Thoracic aorta (tissue), 2 donors: ENCODE data around the gene PEX11B. TPM values are rescaled to one million over a fixed set of nuclear protein-coding genes. Genes with fewer than 3 reads are reported as not detected.

Experiments
- ATAC-seq: fragments of 150-250 bp; one replicate; pipeline ENCODE4 v1.8.0; 2017; ENCODE audit warnings: low read depth; ENCODE audit not compliant: insufficient number of reproducible peaks, low FRiP score
- DNase-seq: peaks from one replicate; pipeline ENCODE4 v3.0.0-alpha.2; 2020; ENCODE audit warnings: low spot score
- H3K27ac ChIP-seq, 2 donors: fragments of 200-600 bp; sonication (generic); 1 replicate in 1 of 2; 2 replicates in 1 of 2; pipeline ENCODE4 v1.5.1; 2016; ENCODE audit warnings: mild to moderate bottlenecking in 2 of 2, moderate library complexity in 2 of 2
- H3K27me3 ChIP-seq: fragments of 200-600 bp; sonication (generic); replicated peaks from 2 replicates; pipeline ENCODE4 v1.6.0; 2016; ENCODE audit warnings: mild to moderate bottlenecking; ENCODE audit not compliant: insufficient read depth
- H3K36me3 ChIP-seq: fragments of 200-600 bp; sonication (generic); one replicate; pipeline ENCODE4 v1.5.1; 2016
- H3K4me1 ChIP-seq, 2 donors: fragments of 200-600 bp; sonication (generic); 1 replicate in 1 of 2; 2 replicates in 1 of 2; pipeline versions ENCODE4 v1.5.1 to v1.6.0; 2016; ENCODE audit warnings: low read depth in 2 of 2, mild to moderate bottlenecking in 1 of 2; ENCODE audit not compliant: control insufficient read depth in 1 of 2
- H3K4me3 ChIP-seq: fragments of 200-600 bp; sonication (generic); 2 replicates; pipeline ENCODE4 v1.5.1; 2016; ENCODE audit warnings: mild to moderate bottlenecking
- H3K9me3 ChIP-seq: fragments of 200-600 bp; sonication (generic); 2 replicates; pipeline ENCODE4 v1.5.1; 2016
- CTCF ChIP-seq: fragments of 200-600 bp; sonication (generic); IDR thresholded peaks from one replicate; pipeline ENCODE4 v1.5.1; 2019; ENCODE audit warnings: antibody characterized with exemption
- total RNA-seq, 2 donors: library from RNA; depleted of rRNA; stranded (reverse); fragments of >200 nt; gene quantifications; one replicate each; pipeline versions ENCODE4 v1.1.0 to v1.2.3, GENCODE V29; 2016

The PEX11B gene
- total RNA-seq, 2 donors from 2014 or later = 21.7 to 25.3 TPM

DNA sequence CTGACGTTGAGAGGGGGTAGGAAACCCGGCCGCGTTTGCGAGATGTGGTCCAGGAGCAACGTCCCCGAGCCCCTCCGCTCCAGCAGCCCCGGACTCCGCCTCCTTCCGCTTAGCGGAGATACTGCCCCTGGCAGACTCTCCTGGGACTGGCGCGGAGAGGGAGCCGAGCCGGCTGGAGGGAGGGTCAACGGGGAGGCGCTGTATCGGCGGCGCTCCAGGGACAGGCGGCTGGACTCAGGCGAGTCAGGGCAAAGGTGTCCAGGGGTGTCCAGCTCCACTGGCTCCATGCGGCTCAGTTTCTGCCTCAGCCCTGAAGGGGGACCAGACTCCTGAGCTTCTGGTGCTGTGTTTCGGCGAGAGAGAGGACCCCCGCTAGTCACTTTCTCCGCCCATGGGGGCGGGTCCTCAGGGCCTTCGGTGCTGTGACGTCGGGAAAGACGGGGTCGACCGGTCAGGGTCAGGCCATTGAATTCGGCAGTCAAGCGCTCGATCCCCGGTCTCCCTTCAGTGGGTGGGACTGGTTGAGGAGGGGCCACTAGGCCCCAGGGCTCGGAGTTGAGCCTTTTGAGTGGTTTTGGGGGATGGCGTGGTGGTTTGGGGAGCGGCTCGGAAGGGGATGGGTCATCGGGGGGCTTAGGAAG is 42.1 kb upstream of the PEX11B start:
- ATAC-seq = no peak
- Histone ChIP-seq H3K27ac (peak overlapping the region; percentile 93 to 96), H3K36me3 (no peaks in the 10 kb centered on the region), H3K4me1 (peaks cover 32 to 51% of the 10 kb centered on the region in 2 donors), H3K27me3 (no peaks in the 10 kb centered on the region), H3K9me3 (no peaks in the 10 kb centered on the region), H3K4me3 (peak overlapping the region; percentile 92)
- peak; percentile 19 for TF ChIP-seq CTCF
- DNase-seq = peak; percentile 33

- Histone ChIP-seq H3K9me3 (no peaks in the 10 kb centered on the region), H3K36me3 (no peaks in the 10 kb centered on the region)
Measured at GRCh38 chr1:145959957-145960467, 41.5 kb upstream of the PEX11B start.

DNA sequence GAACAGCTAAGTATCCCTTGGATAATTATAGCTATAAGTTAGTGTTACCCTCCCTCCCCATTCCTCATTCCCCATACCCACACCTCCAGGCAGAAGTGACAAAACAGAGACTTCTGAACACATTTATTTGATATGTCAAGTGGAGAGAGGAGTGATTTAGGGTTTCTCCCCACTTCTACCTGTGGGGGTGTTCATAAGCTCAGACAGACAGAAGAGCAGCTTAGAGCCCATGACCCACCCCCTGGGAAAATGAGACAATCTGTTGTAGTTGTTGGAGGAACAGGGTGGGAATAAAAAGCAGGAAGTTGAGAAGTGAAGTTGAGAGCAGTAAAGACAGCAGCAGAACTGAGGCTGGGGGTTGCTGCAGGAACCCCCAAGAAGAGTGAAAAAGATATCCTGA is 40.8 kb upstream of the PEX11B start:
- Histone ChIP-seq H3K4me1 (peaks cover 38 to 56% of the 10 kb centered on the region in 2 donors), H3K27ac (peak overlapping the region; percentile 93 to 96)

More at GRCh38 chr1:145959957-145960467, 41.5 kb upstream of the PEX11B start:
- no peak for DNase-seq
- Histone ChIP-seq H3K27ac (peak overlapping the region; percentile 93 to 96), H3K27me3 (no peaks in the 10 kb centered on the region), H3K4me3 (peak overlapping the region; percentile 92), H3K4me1 (peaks cover 32 to 51% of the 10 kb centered on the region in 2 donors)
- no peak for TF ChIP-seq CTCF
- ATAC-seq = no peak

GRCh38 chr1:145958734-145959133 is 40.2 kb upstream of the PEX11B start:
- Histone ChIP-seq H3K4me3 (no peak overlapping the region), H3K4me1 (peaks cover 39 to 59% of the 10 kb centered on the region in 2 donors), H3K27me3 (no peaks in the 10 kb centered on the region), H3K36me3 (no peaks in the 10 kb centered on the region), H3K27ac (peak overlapping the region; percentile 93 to 96), H3K9me3 (no peaks in the 10 kb centered on the region)
- ATAC-seq (no peak), DNase-seq (no peak)
- no peak for TF ChIP-seq CTCF

More for the DNA sequence above, 40.8 kb upstream of the PEX11B start:
- TF ChIP-seq CTCF = no peak
- H3K27me3 ChIP-seq = no peaks in the 10 kb centered on the region
- DNase-seq (no peak), ATAC-seq (no peak)
- H3K9me3 ChIP-seq = no peaks in the 10 kb centered on the region
- H3K36me3 ChIP-seq = no peaks in the 10 kb centered on the region
- H3K4me3 ChIP-seq = no peak overlapping the region

GRCh38 chr1:145957443-145958319 is 39.2 kb upstream of the PEX11B start, which contains the start of gene LIX1L:
LIX1L (minus strand) TSS chr1:145958017; CDS start chr1:145957927, 90 bp downstream.
- no peak for TF ChIP-seq CTCF

More at GRCh38 chr1:145957443-145958319, 39.2 kb upstream of the PEX11B start, which contains the start of gene LIX1L:
- ATAC-seq = peak; percentile 65
- Histone ChIP-seq H3K4me3 (peak within 1 kb of the TSS; percentile 85), H3K36me3 (no peaks in the 10 kb centered on the region), H3K4me1 (peaks cover 29 to 53% of the 10 kb centered on the region in 2 donors), H3K9me3 (no peaks in the 10 kb centered on the region), H3K27me3 (no peaks in the 10 kb centered on the region), H3K27ac (peak within 1 kb of the TSS; percentile 82 to 93)
- peak; percentile 91 for DNase-seq
